Esophagus muscularis mucosa (tissue), 4 donors: ENCODE data around the gene SEC23A.

ENCODE experiments used
- EP300 ChIP-seq: sonication (generic); formaldehyde crosslinking; IDR thresholded peaks from one replicate; pipeline ENCODE4 v1.6.1; 2017; ENCODE audit warnings: antibody characterized with exemption
- POLR2A ChIP-seq: fragments of 450-650 bp; IDR thresholded peaks from one replicate; pipeline ENCODE4 v1.6.1; 2017; ENCODE audit warnings: antibody characterized with exemption, moderate library complexity, mild to moderate bottlenecking, low read depth
- POLR2AphosphoS5 ChIP-seq, 2 donors: sonication (generic); formaldehyde crosslinking; IDR thresholded peaks; one replicate each; pipeline ENCODE4 v1.6.1; 2017; ENCODE audit warnings: antibody characterized with exemption in 2 of 2
- TF ChIP-seq, protein P1 (sequence below), 3 experiments: fragments of 200-600 bp in 2 of 3; fragments of 450-650 bp in 1 of 3; sonication (generic) in 2 of 3; IDR thresholded peaks; one replicate each; pipeline ENCODE4 v1.5.1; 2017 to 2019; ENCODE audit warnings: antibody characterized with exemption in 3 of 3, mild to moderate bottlenecking in 2 of 3, moderate library complexity in 1 of 3

DNA sequence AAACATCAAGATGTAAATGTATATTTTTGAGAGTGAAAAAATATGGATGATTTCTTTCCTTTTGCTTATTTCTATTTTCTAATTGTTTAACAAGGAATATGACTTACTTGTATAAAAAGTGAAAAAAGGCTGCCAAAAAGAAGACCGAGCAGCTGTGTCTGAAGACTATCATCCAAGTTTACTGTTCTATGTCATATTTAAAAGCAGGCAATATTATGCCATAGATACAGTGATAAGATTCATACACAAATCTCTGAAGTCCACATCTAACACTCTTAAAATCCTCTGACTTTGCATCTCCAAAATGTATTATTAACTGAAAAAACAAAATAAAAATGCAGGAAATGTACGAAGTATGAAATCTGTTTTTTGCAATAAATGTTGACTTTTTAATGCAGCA lies 109.1 kb downstream of the SEC23A start:
- TF ChIP-seq POLR2A (no peak), POLR2AphosphoS5 (IDR thresholded peaks at IDR 0.05) (no peak), EP300 (no peak)
- TF ChIP-seq, protein P1, sequence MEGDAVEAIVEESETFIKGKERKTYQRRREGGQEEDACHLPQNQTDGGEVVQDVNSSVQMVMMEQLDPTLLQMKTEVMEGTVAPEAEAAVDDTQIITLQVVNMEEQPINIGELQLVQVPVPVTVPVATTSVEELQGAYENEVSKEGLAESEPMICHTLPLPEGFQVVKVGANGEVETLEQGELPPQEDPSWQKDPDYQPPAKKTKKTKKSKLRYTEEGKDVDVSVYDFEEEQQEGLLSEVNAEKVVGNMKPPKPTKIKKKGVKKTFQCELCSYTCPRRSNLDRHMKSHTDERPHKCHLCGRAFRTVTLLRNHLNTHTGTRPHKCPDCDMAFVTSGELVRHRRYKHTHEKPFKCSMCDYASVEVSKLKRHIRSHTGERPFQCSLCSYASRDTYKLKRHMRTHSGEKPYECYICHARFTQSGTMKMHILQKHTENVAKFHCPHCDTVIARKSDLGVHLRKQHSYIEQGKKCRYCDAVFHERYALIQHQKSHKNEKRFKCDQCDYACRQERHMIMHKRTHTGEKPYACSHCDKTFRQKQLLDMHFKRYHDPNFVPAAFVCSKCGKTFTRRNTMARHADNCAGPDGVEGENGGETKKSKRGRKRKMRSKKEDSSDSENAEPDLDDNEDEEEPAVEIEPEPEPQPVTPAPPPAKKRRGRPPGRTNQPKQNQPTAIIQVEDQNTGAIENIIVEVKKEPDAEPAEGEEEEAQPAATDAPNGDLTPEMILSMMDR (IDR thresholded peaks at IDR 0.05) = no peak
